GM19240 (cell line): ENCODE measurements around the gene CD34.
"Not testable (repeated sequence)": the region's sequence is repeated elsewhere in the genome, so short reads cannot be mapped to it uniquely, and the experiment has no call there.

Experiments used
- DNase-seq: peaks from one replicate; pipeline ENCODE4 v3.0.0; 2011; ENCODE audit warnings: low spot score; ENCODE audit not compliant: insufficient read length

Gene CD34

GRCh38 chr1:207933205-207933800, 22.4 kb upstream of the CD34 start:
- DNase-seq, result no peak

GRCh38 chr1:207926984-207927383, 16.1 kb upstream of the CD34 start:
- no peak for DNase-seq

GRCh38 chr1:207925969-207926368, 15.0 kb upstream of the CD34 start:
- DNase-seq, result not testable (repeated sequence)

- DNase-seq, result no peak
Observed at GRCh38 chr1:207925210-207925609, 14.3 kb upstream of the CD34 start.

GRCh38 chr1:207923561-207923960, 12.6 kb upstream of the CD34 start:
- DNase-seq, result no peak

GRCh38 chr1:207923121-207923520, 12.2 kb upstream of the CD34 start:
- DNase-seq, result no peak

- DNase-seq, result no peak
Observed at GRCh38 chr1:207922554-207922953, 11.6 kb upstream of the CD34 start.

GRCh38 chr1:207921321-207921720, 10.4 kb upstream of the CD34 start:
- DNase-seq, result no peak

GRCh38 chr1:207920444-207921021, 9.6 kb upstream of the CD34 start:
- DNase-seq, result no peak

GRCh38 chr1:207919523-207920170, 8.7 kb upstream of the CD34 start:
- no peak for DNase-seq

- no peak for DNase-seq
Observed at GRCh38 chr1:207918581-207918980, 7.7 kb upstream of the CD34 start.

GRCh38 chr1:207918011-207918410, 7.1 kb upstream of the CD34 start:
- no peak for DNase-seq

- DNase-seq, result no peak
Observed at GRCh38 chr1:207917080-207917479, 6.2 kb upstream of the CD34 start.

GRCh38 chr1:207913951-207914350, 3.0 kb upstream of the CD34 start:
- no peak for DNase-seq

GRCh38 chr1:207911856-207912760, 1.2 kb upstream of the CD34 start:
- DNase-seq, result no peak

- DNase-seq, result no peak
Observed at GRCh38 chr1:207909687-207910086, 1.2 kb downstream of the CD34 start.

- no peak for DNase-seq
Observed at GRCh38 chr1:207908107-207908734, 2.7 kb downstream of the CD34 start.

- DNase-seq, result no peak
Observed at GRCh38 chr1:207904391-207904790, 6.5 kb downstream of the CD34 start.

GRCh38 chr1:207903767-207904166, 7.2 kb downstream of the CD34 start:
- no peak for DNase-seq

- DNase-seq, result no peak
Observed at GRCh38 chr1:207903053-207903452, 7.9 kb downstream of the CD34 start.

- DNase-seq, result no peak
Observed at GRCh38 chr1:207902566-207902965, 8.4 kb downstream of the CD34 start.
